ENCODE data around the gene AXL.

AXL gene

DNA sequence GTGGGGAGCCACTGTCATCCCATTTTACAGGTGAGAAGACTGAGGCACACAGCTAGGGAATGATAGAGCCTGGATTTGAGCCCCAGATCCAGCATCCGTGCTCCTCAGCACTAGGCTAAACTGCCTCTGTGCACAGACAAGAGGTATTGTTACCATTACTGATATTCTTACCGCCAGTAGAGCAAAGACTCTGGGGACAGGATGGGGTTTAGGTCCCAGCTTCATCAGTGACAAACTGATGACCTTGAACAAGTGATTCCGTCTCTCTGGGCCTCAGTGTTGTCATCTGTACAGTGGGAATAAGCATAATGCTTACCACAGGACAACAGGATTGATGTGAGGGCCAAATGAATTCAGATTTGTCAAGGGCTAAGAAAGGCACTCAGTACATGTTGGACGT lies 16.5 kb downstream of the AXL start:
- Histone ChIP-seq H3K4me1 (ENCODE audit: control insufficient read depth, low read depth, low read length) (no peaks in the 10 kb centered on the region), H3K4ac (ENCODE audit: low read depth, low read length) (no peak overlapping the region), H2BK5ac (ENCODE audit: low read length) (no peak overlapping the region), H3K79me2 (ENCODE audit: control insufficient read depth, insufficient read depth, low read length) (no peaks in the 10 kb centered on the region), H3K4me2 (ENCODE audit: low read length) (no peak overlapping the region), H4K5ac (ENCODE audit: low read length) (no peak overlapping the region), H3K27me3 (ENCODE audit: insufficient read depth, low read length, poor library complexity) (no peaks in the 10 kb centered on the region), H2AK5ac (ENCODE audit: low read length) (no peak overlapping the region), H3K56ac (ENCODE audit: low read length) (no peak overlapping the region), H2BK120ac (ENCODE audit: low read depth, low read length) (no peak overlapping the region), H3K79me1 (ENCODE audit: low read length) (no peaks in the 10 kb centered on the region), H2BK15ac (replicated peaks; ENCODE audit: low read depth) (no peak overlapping the region), H3K9ac (ENCODE audit: low read length) (no peak overlapping the region), H4K8ac (ENCODE audit: low read depth, low read length) (no peak overlapping the region), H3K23ac (ENCODE audit: low read length) (no peak overlapping the region), H3K18ac (ENCODE audit: low read length) (no peak overlapping the region), H3K27ac (ENCODE audit: low read depth, low read length) (no peak overlapping the region), H3K36me3 (ENCODE audit: control insufficient read depth, insufficient read depth, low read length) (peaks cover 2% of the 10 kb centered on the region), H3K4me3 (ENCODE audit: low read length) (no peak overlapping the region)
- DNase-seq, result no peak
- WGBS (ENCODE audit: extremely low coverage, insufficient coverage, low lambda C conversion rate), result no CpG with 5 or more reads among the region's 4 CpGs

GRCh38 chr19:41238244-41238643 lies 19.2 kb downstream of the AXL start:
- no peaks in the 10 kb centered on the region for H3K4me1 ChIP-seq (ENCODE audit: control insufficient read depth, low read depth, low read length)
- H3K36me3 ChIP-seq (ENCODE audit: control insufficient read depth, insufficient read depth, low read length), result peaks cover 5% of the 10 kb centered on the region
- H3K79me2 ChIP-seq (ENCODE audit: control insufficient read depth, insufficient read depth, low read length), result no peaks in the 10 kb centered on the region
- H3K79me1 ChIP-seq (ENCODE audit: low read length), result no peaks in the 10 kb centered on the region
- H3K18ac ChIP-seq (ENCODE audit: low read length), result no peak overlapping the region
- no peak overlapping the region for H2BK15ac ChIP-seq (replicated peaks; ENCODE audit: low read depth)
- H4K8ac ChIP-seq (ENCODE audit: low read depth, low read length), result no peak overlapping the region
- H3K27ac ChIP-seq (ENCODE audit: low read depth, low read length), result no peak overlapping the region
- no peak overlapping the region for H3K4me3 ChIP-seq (ENCODE audit: low read length)
- H3K4ac ChIP-seq (ENCODE audit: low read depth, low read length), result no peak overlapping the region
- H3K27me3 ChIP-seq (ENCODE audit: insufficient read depth, low read length, poor library complexity), result no peaks in the 10 kb centered on the region
- H3K4me2 ChIP-seq (ENCODE audit: low read length), result no peak overlapping the region
- no peak overlapping the region for H3K23ac ChIP-seq (ENCODE audit: low read length)
- no peak overlapping the region for H2AK5ac ChIP-seq (ENCODE audit: low read length)
- no peak overlapping the region for H3K56ac ChIP-seq (ENCODE audit: low read length)
- H2BK5ac ChIP-seq (ENCODE audit: low read length), result no peak overlapping the region
- no peak for DNase-seq
- no peak overlapping the region for H3K9ac ChIP-seq (ENCODE audit: low read length)
- H2BK120ac ChIP-seq (ENCODE audit: low read depth, low read length), result no peak overlapping the region
- H4K5ac ChIP-seq (ENCODE audit: low read length), result no peak overlapping the region
- WGBS (ENCODE audit: extremely low coverage, insufficient coverage, low lambda C conversion rate), result no CpG with 5 or more reads among the region's 10 CpGs

- Histone ChIP-seq H3K4me3 (ENCODE audit: low read length) (no peak overlapping the region), H4K8ac (ENCODE audit: low read depth, low read length) (no peak overlapping the region), H3K79me2 (ENCODE audit: control insufficient read depth, insufficient read depth, low read length) (no peaks in the 10 kb centered on the region), H3K4me1 (ENCODE audit: control insufficient read depth, low read depth, low read length) (no peaks in the 10 kb centered on the region), H3K18ac (ENCODE audit: low read length) (no peak overlapping the region), H3K23ac (ENCODE audit: low read length) (no peak overlapping the region), H4K5ac (ENCODE audit: low read length) (no peak overlapping the region), H3K4me2 (ENCODE audit: low read length) (no peak overlapping the region), H2BK5ac (ENCODE audit: low read length) (no peak overlapping the region), H3K36me3 (ENCODE audit: control insufficient read depth, insufficient read depth, low read length) (peaks cover 5% of the 10 kb centered on the region), H3K79me1 (ENCODE audit: low read length) (no peaks in the 10 kb centered on the region), H3K56ac (ENCODE audit: low read length) (no peak overlapping the region), H3K4ac (ENCODE audit: low read depth, low read length) (no peak overlapping the region), H3K27ac (ENCODE audit: low read depth, low read length) (no peak overlapping the region), H2BK120ac (ENCODE audit: low read depth, low read length) (no peak overlapping the region), H3K27me3 (ENCODE audit: insufficient read depth, low read length, poor library complexity) (no peaks in the 10 kb centered on the region), H2BK15ac (replicated peaks; ENCODE audit: low read depth) (no peak overlapping the region), H2AK5ac (ENCODE audit: low read length) (no peak overlapping the region), H3K9ac (ENCODE audit: low read length) (no peak overlapping the region)
- no CpG with 5 or more reads among the region's 9 CpGs for WGBS (ENCODE audit: extremely low coverage, insufficient coverage, low lambda C conversion rate)
- DNase-seq, result no peak
Measured at GRCh38 chr19:41239363-41239762, 20.3 kb downstream of the AXL start.

DNA sequence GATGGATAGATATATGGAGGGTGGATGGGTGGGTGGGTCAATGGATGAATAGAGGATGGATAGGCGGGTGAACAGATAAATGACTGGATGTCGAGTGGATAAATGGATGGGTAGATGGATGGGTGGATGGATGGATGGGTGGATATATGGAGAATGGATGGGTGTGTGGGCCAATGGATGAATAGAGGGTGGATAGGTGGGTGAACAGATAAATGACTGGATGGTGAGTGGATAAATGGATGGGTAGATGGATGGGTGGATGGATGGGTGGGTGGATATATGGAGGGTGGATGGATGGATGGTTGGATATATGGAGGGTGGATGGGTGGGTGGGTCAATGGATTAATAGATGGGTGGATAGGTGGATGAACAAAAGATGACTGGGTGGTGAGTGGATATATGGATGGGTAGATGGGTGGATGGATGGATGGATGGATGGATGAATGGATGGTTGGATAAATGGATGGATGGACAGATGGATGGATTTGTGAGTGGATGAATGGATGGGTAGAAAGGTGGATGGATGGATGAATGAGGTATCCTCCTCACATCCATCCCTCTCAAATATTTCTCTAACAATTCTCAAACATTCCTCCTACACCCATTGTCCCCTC lies 21.0 kb downstream of the AXL start:
- WGBS (ENCODE audit: extremely low coverage, insufficient coverage, low lambda C conversion rate), result no CpG with 5 or more reads among the region's 2 CpGs
- H3K36me3 ChIP-seq (ENCODE audit: control insufficient read depth, insufficient read depth, low read length), result peaks cover 5% of the 10 kb centered on the region

DNA sequence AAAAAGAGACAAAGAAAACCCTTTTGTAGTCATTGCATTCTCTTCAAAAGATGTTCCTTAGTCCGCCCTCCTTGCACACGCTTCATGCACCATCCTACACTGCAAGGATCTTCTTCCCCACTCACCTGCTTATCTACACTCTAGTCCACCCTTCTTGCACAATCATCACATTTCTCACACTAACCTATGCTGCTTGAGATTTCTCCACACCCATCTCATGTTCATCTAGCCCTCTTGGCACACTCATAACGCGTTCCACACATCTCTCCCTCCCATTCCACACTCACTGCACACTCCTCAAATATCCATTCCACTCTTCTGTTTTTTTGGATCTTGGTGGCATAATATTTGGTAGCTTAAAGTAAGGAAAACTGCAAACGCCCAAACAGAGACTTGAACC lies 22.8 kb downstream of the AXL start:
- H3K18ac ChIP-seq (ENCODE audit: low read length), result no peak overlapping the region

More for the DNA sequence above, 21.0 kb downstream of the AXL start:
- Histone ChIP-seq H3K27ac (ENCODE audit: low read depth, low read length) (no peak overlapping the region), H3K56ac (ENCODE audit: low read length) (no peak overlapping the region), H2BK5ac (ENCODE audit: low read length) (no peak overlapping the region), H3K4me1 (ENCODE audit: control insufficient read depth, low read depth, low read length) (no peaks in the 10 kb centered on the region), H3K4ac (ENCODE audit: low read depth, low read length) (no peak overlapping the region), H2AK5ac (ENCODE audit: low read length) (no peak overlapping the region), H3K18ac (ENCODE audit: low read length) (no peak overlapping the region), H3K79me1 (ENCODE audit: low read length) (no peaks in the 10 kb centered on the region), H3K23ac (ENCODE audit: low read length) (no peak overlapping the region), H4K8ac (ENCODE audit: low read depth, low read length) (no peak overlapping the region), H3K4me2 (ENCODE audit: low read length) (no peak overlapping the region), H3K79me2 (ENCODE audit: control insufficient read depth, insufficient read depth, low read length) (no peaks in the 10 kb centered on the region), H2BK15ac (replicated peaks; ENCODE audit: low read depth) (no peak overlapping the region), H3K4me3 (ENCODE audit: low read length) (no peak overlapping the region), H2BK120ac (ENCODE audit: low read depth, low read length) (no peak overlapping the region), H3K9ac (ENCODE audit: low read length) (no peak overlapping the region), H4K5ac (ENCODE audit: low read length) (no peak overlapping the region), H3K27me3 (ENCODE audit: insufficient read depth, low read length, poor library complexity) (no peaks in the 10 kb centered on the region)
- no peak for DNase-seq

GRCh38 chr19:41244117-41244516 lies 25.1 kb downstream of the AXL start:
- H3K36me3 ChIP-seq (ENCODE audit: control insufficient read depth, insufficient read depth, low read length), result peaks cover 3% of the 10 kb centered on the region
- no peaks in the 10 kb centered on the region for H3K79me1 ChIP-seq (ENCODE audit: low read length)
- H2AK5ac ChIP-seq (ENCODE audit: low read length), result no peak overlapping the region
- no peak overlapping the region for H2BK120ac ChIP-seq (ENCODE audit: low read depth, low read length)
- H2BK15ac ChIP-seq (replicated peaks; ENCODE audit: low read depth), result no peak overlapping the region
- H3K79me2 ChIP-seq (ENCODE audit: control insufficient read depth, insufficient read depth, low read length), result no peaks in the 10 kb centered on the region
- no peak overlapping the region for H3K4me2 ChIP-seq (ENCODE audit: low read length)
- H3K23ac ChIP-seq (ENCODE audit: low read length), result no peak overlapping the region
- no peak overlapping the region for H3K56ac ChIP-seq (ENCODE audit: low read length)
- H3K4me3 ChIP-seq (ENCODE audit: low read length), result no peak overlapping the region
- no peak overlapping the region for H3K18ac ChIP-seq (ENCODE audit: low read length)
- no CpG with 5 or more reads among the region's 4 CpGs for WGBS (ENCODE audit: extremely low coverage, insufficient coverage, low lambda C conversion rate)
- H3K27me3 ChIP-seq (ENCODE audit: insufficient read depth, low read length, poor library complexity), result no peaks in the 10 kb centered on the region
- no peak for DNase-seq
- H2BK5ac ChIP-seq (ENCODE audit: low read length), result no peak overlapping the region
- no peak overlapping the region for H4K5ac ChIP-seq (ENCODE audit: low read length)
- no peak overlapping the region for H3K9ac ChIP-seq (ENCODE audit: low read length)
- no peak overlapping the region for H4K8ac ChIP-seq (ENCODE audit: low read depth, low read length)
- H3K4ac ChIP-seq (ENCODE audit: low read depth, low read length), result no peak overlapping the region
- no peaks in the 10 kb centered on the region for H3K4me1 ChIP-seq (ENCODE audit: control insufficient read depth, low read depth, low read length)
- no peak overlapping the region for H3K27ac ChIP-seq (ENCODE audit: low read depth, low read length)

More for the DNA sequence above, 22.8 kb downstream of the AXL start:
- Histone ChIP-seq H3K79me1 (ENCODE audit: low read length) (no peaks in the 10 kb centered on the region), H2AK5ac (ENCODE audit: low read length) (no peak overlapping the region), H3K27me3 (ENCODE audit: insufficient read depth, low read length, poor library complexity) (no peaks in the 10 kb centered on the region), H3K4me3 (ENCODE audit: low read length) (no peak overlapping the region), H2BK15ac (replicated peaks; ENCODE audit: low read depth) (no peak overlapping the region), H3K56ac (ENCODE audit: low read length) (no peak overlapping the region), H3K4me1 (ENCODE audit: control insufficient read depth, low read depth, low read length) (no peaks in the 10 kb centered on the region), H3K9ac (ENCODE audit: low read length) (no peak overlapping the region), H4K5ac (ENCODE audit: low read length) (no peak overlapping the region), H2BK5ac (ENCODE audit: low read length) (no peak overlapping the region), H3K36me3 (ENCODE audit: control insufficient read depth, insufficient read depth, low read length) (peaks cover 3% of the 10 kb centered on the region), H4K8ac (ENCODE audit: low read depth, low read length) (no peak overlapping the region), H3K79me2 (ENCODE audit: control insufficient read depth, insufficient read depth, low read length) (no peaks in the 10 kb centered on the region), H3K23ac (ENCODE audit: low read length) (no peak overlapping the region), H3K4ac (ENCODE audit: low read depth, low read length) (no peak overlapping the region), H2BK120ac (ENCODE audit: low read depth, low read length) (no peak overlapping the region), H3K4me2 (ENCODE audit: low read length) (no peak overlapping the region), H3K27ac (ENCODE audit: low read depth, low read length) (no peak overlapping the region)
- no peak for DNase-seq
- 100% methylated on average over 2 of the region's 5 CpGs for WGBS (ENCODE audit: extremely low coverage, insufficient coverage, low lambda C conversion rate)
